H1 (cell line): ENCODE data around the gene MACIR. TPM values are rescaled to one million over a fixed set of nuclear protein-coding genes. Genes with fewer than 3 reads are reported as not detected.

Experiments used
- CTCF ChIA-PET: fragments of 300-600 bp; sonication (Branson Sonifier 250); formaldehyde crosslinking; loops from one replicate; lab custom pipeline; 2021; ENCODE audit not compliant: partially characterized antibody; lab: Charles Lee
- POLR2A ChIA-PET: fragments of 300-600 bp; sonication (Branson Sonifier 250); formaldehyde crosslinking; loops from one replicate; lab custom pipeline; 2021; ENCODE audit warnings: inconsistent platforms; ENCODE audit not compliant: partially characterized antibody; lab: Charles Lee
- DNase-seq, 2 experiments: peaks; one replicate each; pipeline versions ENCODE4 v3.0.0 to v3.0.0-alpha.2; 2010 to 2022; ENCODE audit warnings: low spot score in 2 of 2, low read depth in 1 of 2, mixed read lengths in 1 of 2
- FAIRE-seq: peaks from 2 replicates; lab custom pipeline; 2011; peaks lifted over from hg19 to GRCh38; lab: Jason Lieb, UNC
- H2AFZ ChIP-seq: 2 replicates; pipeline ENCODE4 v1.8.1; 2012; ENCODE audit warnings: low read length, inconsistent platforms
- H2AK5ac ChIP-seq: 2 replicates; pipeline ENCODE4 v1.6.1; 2013; ENCODE audit warnings: low read depth, low read length
- H2BK120ac ChIP-seq: replicated peaks from 2 replicates; pipeline ENCODE3; 2013; ENCODE audit warnings: low read depth, low read length, inconsistent platforms
- H2BK12ac ChIP-seq: 2 replicates; pipeline ENCODE4 v1.6.1; 2013; ENCODE audit warnings: low read depth, low read length
- H2BK15ac ChIP-seq: 2 replicates; pipeline ENCODE4 v1.6.1; 2013; ENCODE audit warnings: low read length
- H2BK20ac ChIP-seq: 2 replicates; pipeline ENCODE4 v1.6.1; 2013; ENCODE audit warnings: low read length
- H2BK5ac ChIP-seq: 2 replicates; pipeline ENCODE4 v1.6.1; 2013; ENCODE audit warnings: low read depth, low read length
- H3K14ac ChIP-seq: 2 replicates; pipeline ENCODE4 v1.6.1; 2013; ENCODE audit warnings: inconsistent platforms; ENCODE audit not compliant: insufficient read length
- H3K18ac ChIP-seq: 2 replicates; pipeline ENCODE4 v1.6.1; 2013; ENCODE audit warnings: low read length; ENCODE audit errors: extremely low read depth
- H3K23ac ChIP-seq: 2 replicates; pipeline ENCODE4 v1.6.1; 2013; ENCODE audit warnings: inconsistent platforms; ENCODE audit not compliant: insufficient read length
- H3K23me2 ChIP-seq: 2 replicates; pipeline ENCODE4 v1.6.1; 2013; ENCODE audit warnings: low read depth, low read length
- H3K27ac ChIP-seq: 2 replicates; pipeline ENCODE4 v1.6.1; 2011; ENCODE audit warnings: low read depth, low read length, inconsistent platforms
- H3K27me3 ChIP-seq, 4 experiments: replicated peaks in 1 of 4; 1 replicate in 1 of 4; 2 replicates in 3 of 4; pipeline versions ENCODE4 v1.6.1 to v1.8.1; 2011 to 2013; ENCODE audit warnings: low read length in 3 of 4, mild to moderate bottlenecking in 3 of 4, inconsistent platforms in 2 of 4, mixed read lengths in 2 of 4, moderate library complexity in 1 of 4; ENCODE audit not compliant: control insufficient read depth in 3 of 4, insufficient read depth in 3 of 4; ENCODE audit errors: extremely low read depth in 1 of 4
- H3K36me3 ChIP-seq, 4 experiments: 2 replicates each; pipeline versions ENCODE4 v1.6.1 to v1.8.1; 2011 to 2013; ENCODE audit warnings: mild to moderate bottlenecking in 4 of 4, low read length in 3 of 4, moderate library complexity in 2 of 4, control low read depth in 1 of 4, inconsistent platforms in 1 of 4; ENCODE audit not compliant: insufficient read depth in 4 of 4, control insufficient read depth in 2 of 4
- H3K4ac ChIP-seq: replicated peaks from 2 replicates; pipeline ENCODE3; 2013; ENCODE audit warnings: low read length, low read depth, mixed read lengths, inconsistent platforms; ENCODE audit not compliant: insufficient read length
- H3K4me1 ChIP-seq, 4 experiments: replicated peaks in 1 of 4; 1 replicate in 1 of 4; 2 replicates in 3 of 4; pipeline versions ENCODE4 v1.6.1 to v1.8.1; 2011 to 2013; ENCODE audit warnings: low read length in 3 of 4, inconsistent platforms in 2 of 4, mixed read lengths in 1 of 4; ENCODE audit not compliant: insufficient read depth in 4 of 4, control insufficient read depth in 3 of 4
- H3K4me2 ChIP-seq, 2 experiments: 2 replicates each; pipeline versions ENCODE4 v1.6.1 to v1.8.1; 2011 to 2013; ENCODE audit warnings: low read depth in 2 of 2, low read length in 2 of 2, control low read depth in 1 of 2, inconsistent platforms in 1 of 2, mild to moderate bottlenecking in 1 of 2; ENCODE audit not compliant: insufficient read depth in 1 of 2
- H3K4me3 ChIP-seq, 4 experiments: fragments of 200-600, 300-600 bp in 1 of 4; sonication (generic), shearing (Covaris generic), sonication (Bioruptor Twin) in 1 of 4; 2 replicates each; pipeline versions ENCODE4 v1.5.1 to v1.8.1; 2011 to 2016; ENCODE audit warnings: low read length in 4 of 4, low read depth in 3 of 4, control low read depth in 2 of 4, inconsistent platforms in 2 of 4, mild to moderate bottlenecking in 2 of 4, mixed read lengths in 1 of 4, moderate library complexity in 1 of 4; ENCODE audit not compliant: insufficient read depth in 2 of 4; ENCODE audit errors: extremely low read depth in 1 of 4
- H3K56ac ChIP-seq: replicated peaks from 2 replicates; pipeline ENCODE3; 2013; ENCODE audit warnings: low read depth, mild to moderate bottlenecking, mixed read lengths, low read length, inconsistent platforms; ENCODE audit not compliant: insufficient read length
- H3K79me1 ChIP-seq: 2 replicates; pipeline ENCODE4 v1.6.1; 2013; ENCODE audit warnings: low read depth, low read length, control low read depth
- H3K79me2 ChIP-seq, 2 experiments: 2 replicates each; pipeline versions ENCODE4 v1.6.1 to v1.8.1; 2012 to 2013; ENCODE audit warnings: low read length in 2 of 2, mild to moderate bottlenecking in 2 of 2, inconsistent platforms in 1 of 2; ENCODE audit not compliant: insufficient read depth in 2 of 2, control insufficient read depth in 1 of 2
- H3K9ac ChIP-seq, 4 experiments: replicated peaks in 1 of 4; 1 replicate in 1 of 4; 2 replicates in 3 of 4; pipeline versions ENCODE4 v1.6.1 to v1.8.1; 2011 to 2013; ENCODE audit warnings: low read depth in 3 of 4, low read length in 3 of 4, control low read depth in 2 of 4, mild to moderate bottlenecking in 2 of 4, moderate library complexity in 2 of 4, inconsistent platforms in 1 of 4; ENCODE audit errors: extremely low read depth in 1 of 4
- H3K9me3 ChIP-seq, 2 experiments: 2 replicates each; pipeline versions ENCODE4 v1.6.1 to v1.8.1; 2012 to 2013; ENCODE audit warnings: mild to moderate bottlenecking in 2 of 2, moderate library complexity in 2 of 2, control low read depth in 1 of 2, inconsistent platforms in 1 of 2, low read depth in 1 of 2, low read length in 1 of 2, mixed read lengths in 1 of 2; ENCODE audit not compliant: insufficient read depth in 2 of 2
- H4K20me1 ChIP-seq, 2 experiments: replicated peaks in 1 of 2; 2 replicates each; pipeline versions ENCODE3 to v1.8.1; 2011 to 2013; ENCODE audit warnings: inconsistent platforms in 2 of 2, low read length in 2 of 2, mild to moderate bottlenecking in 1 of 2; ENCODE audit not compliant: insufficient read depth in 2 of 2, control insufficient read depth in 1 of 2
- H4K5ac ChIP-seq: 2 replicates; pipeline ENCODE4 v1.6.1; 2013; ENCODE audit warnings: low read length, low read depth, mixed read lengths, inconsistent platforms; ENCODE audit not compliant: insufficient read length
- H4K8ac ChIP-seq: 2 replicates; pipeline ENCODE4 v1.8.0; 2013; ENCODE audit warnings: mild to moderate bottlenecking, moderate library complexity, low read length, inconsistent platforms; ENCODE audit not compliant: insufficient read depth; ENCODE audit errors: extremely low read depth
- H4K91ac ChIP-seq: replicated peaks from 2 replicates; pipeline ENCODE3; 2013; ENCODE audit warnings: low read length, mixed read lengths, inconsistent platforms; ENCODE audit not compliant: insufficient read length
- CTBP2 ChIP-seq: IDR thresholded peaks from 2 replicates; pipeline ENCODE4 v1.7.0; 2011; ENCODE audit warnings: borderline replicate concordance, mild to moderate bottlenecking, moderate library complexity, mixed read lengths, low read length; ENCODE audit not compliant: insufficient read depth, insufficient read length
- HDAC2 ChIP-seq, 2 experiments: fragments of 300-600 bp in 1 of 2; sonication (generic) in 1 of 2; IDR thresholded peaks; 2 replicates each; pipeline ENCODE4 v1.6.1; 2011 to 2012; ENCODE audit warnings: low read depth in 2 of 2, low read length in 2 of 2, mild to moderate bottlenecking in 2 of 2, moderate library complexity in 2 of 2, borderline replicate concordance in 1 of 2, inconsistent platforms in 1 of 2
- RFX5 ChIP-seq: IDR thresholded peaks from 2 replicates; pipeline ENCODE4 v1.6.1; 2011; ENCODE audit warnings: low read depth, low read length, improper control_type of control experiment, borderline replicate concordance
- SIN3A ChIP-seq, 2 experiments: IDR thresholded peaks in 1 of 2; conservative IDR thresholded peaks in 1 of 2; 2 replicates each; pipeline ENCODE4 v1.6.1; 2011 to 2012; ENCODE audit warnings: low read length in 2 of 2, improper control_type of control experiment in 1 of 2, low read depth in 1 of 2, mild to moderate bottlenecking in 1 of 2
- SP2 ChIP-seq: IDR thresholded peaks from 2 replicates; pipeline ENCODE4 v1.6.1; 2012; ENCODE audit warnings: mild to moderate bottlenecking, low read length, inconsistent platforms
- SUZ12 ChIP-seq: fragments of 200-600 bp; sonication (generic); IDR thresholded peaks from 2 replicates; pipeline ENCODE4 v1.6.1; 2012; ENCODE audit warnings: mild to moderate bottlenecking, inconsistent platforms, low read length, moderate library complexity, mixed read lengths
- WGBS, 2 experiments: shearing (Covaris generic) in 1 of 2; methylation state at CpG; one replicate each; pipeline versions ENCODE4 v1.1.6 to v1.1.7; 2013 to 2015; ENCODE audit warnings: low lambda C conversion rate in 2 of 2, mixed read lengths in 2 of 2, inconsistent platforms in 1 of 2, low coverage in 1 of 2, missing lambda C conversion rate in 1 of 2; ENCODE audit not compliant: insufficient replicate concordance in 2 of 2, insufficient coverage in 1 of 2, insufficient read length in 1 of 2; ENCODE audit errors: extremely low coverage in 1 of 2, missing lambda C conversion rate in 1 of 2; 5-methylcytosine and 5-hydroxymethylcytosine counted together
- polyA plus RNA-seq, 7 experiments: library from polyadenylated mRNA; depleted of rRNA in 3 of 7; stranded (reverse) in 5 of 7; unstranded in 2 of 7; fragments of >200 nt in 5 of 7; fragments of 200-250 nt in 2 of 7; gene quantifications; 1 replicate in 5 of 7; 2 replicates in 1 of 7; 4 replicates in 1 of 7; pipeline versions ENCODE4 v1.2.1 to v1.2.3, GENCODE V29; 2011 to 2013; ENCODE audit warnings: missing spikeins in 2 of 7, mixed read lengths in 2 of 7
- total RNA-seq: library from RNA; stranded (reverse); fragmentation: NEBNext Ultra II Directional; extraction: Animal tissue kit (Norgen Biotek cat#: 25700); gene quantifications from 2 replicates; pipeline ENCODE4 v1.2.1, GENCODE V29; 2021
- TF ChIP-seq, protein P1 (sequence below): IDR thresholded peaks from 2 replicates; pipeline ENCODE4 v1.6.1; 2012; ENCODE audit warnings: low read length, inconsistent platforms

MACIR gene
- total and polyA plus RNA-seq, 2 of the 8 experiments (the other 6 are each of a cell fraction or from before 2014, with no cell fraction given), result 8.0 to 19.2 TPM

DNA sequence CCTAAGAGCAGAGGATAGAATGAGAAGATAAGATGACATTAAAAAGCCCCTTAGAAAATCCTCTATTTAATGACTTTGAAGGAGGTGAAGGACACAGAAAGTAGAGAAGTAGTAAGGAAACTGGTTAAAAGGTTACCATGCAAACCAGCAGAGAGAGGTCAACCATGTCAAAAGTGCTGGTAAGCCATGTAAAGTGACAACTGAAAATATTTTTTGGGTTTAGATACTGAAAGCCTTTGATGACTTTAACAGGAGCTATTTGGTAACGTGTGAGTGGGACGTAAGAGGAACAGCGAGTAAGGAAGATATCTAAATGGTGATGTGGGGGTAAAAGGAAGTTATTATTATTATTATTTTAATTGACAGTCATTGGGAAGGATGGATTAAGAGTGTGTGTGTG, 56.9 kb downstream of the MACIR start:
- no peak overlapping the region for H2AK5ac ChIP-seq
- no peak overlapping the region for H2BK5ac ChIP-seq
- H3K23me2 ChIP-seq, result no peaks in the 10 kb centered on the region; the same call in 1 of the 2 replicates
- no peak overlapping the region for H3K9ac ChIP-seq
- H3K27me3 ChIP-seq, result no peaks in the 10 kb centered on the region
- POLR2A ChIA-PET, result no interaction called here
- H3K56ac ChIP-seq, result no peak overlapping the region
- H3K4me3 ChIP-seq, result no peak overlapping the region
- H2BK120ac ChIP-seq, result no peak overlapping the region
- DNase-seq (no peak), FAIRE-seq (no peak)
- H3K36me3 ChIP-seq, result no peaks in the 10 kb centered on the region
- H4K8ac ChIP-seq, result no peak overlapping the region
- no peaks in the 10 kb centered on the region for H3K79me2 ChIP-seq
- H3K9me3 ChIP-seq, result no peaks in the 10 kb centered on the region
- no peak overlapping the region for H3K18ac ChIP-seq
- no peak overlapping the region for H2AFZ ChIP-seq
- no peaks in the 10 kb centered on the region for H4K20me1 ChIP-seq
- H3K27ac ChIP-seq, result no peak overlapping the region
- no peak overlapping the region for H2BK12ac ChIP-seq
- no peak overlapping the region for H3K4ac ChIP-seq
- CTCF ChIA-PET, result no interaction called here
- H4K5ac ChIP-seq, result no peak overlapping the region
- no peak overlapping the region for H3K4me2 ChIP-seq
- no peak overlapping the region for H3K23ac ChIP-seq
- 94 to 100% methylated on average over 3 of the region's 3 CpGs for WGBS, 2 experiments
- no peak overlapping the region for H3K14ac ChIP-seq
- no peak overlapping the region for H2BK15ac ChIP-seq
- TF ChIP-seq, protein P1, sequence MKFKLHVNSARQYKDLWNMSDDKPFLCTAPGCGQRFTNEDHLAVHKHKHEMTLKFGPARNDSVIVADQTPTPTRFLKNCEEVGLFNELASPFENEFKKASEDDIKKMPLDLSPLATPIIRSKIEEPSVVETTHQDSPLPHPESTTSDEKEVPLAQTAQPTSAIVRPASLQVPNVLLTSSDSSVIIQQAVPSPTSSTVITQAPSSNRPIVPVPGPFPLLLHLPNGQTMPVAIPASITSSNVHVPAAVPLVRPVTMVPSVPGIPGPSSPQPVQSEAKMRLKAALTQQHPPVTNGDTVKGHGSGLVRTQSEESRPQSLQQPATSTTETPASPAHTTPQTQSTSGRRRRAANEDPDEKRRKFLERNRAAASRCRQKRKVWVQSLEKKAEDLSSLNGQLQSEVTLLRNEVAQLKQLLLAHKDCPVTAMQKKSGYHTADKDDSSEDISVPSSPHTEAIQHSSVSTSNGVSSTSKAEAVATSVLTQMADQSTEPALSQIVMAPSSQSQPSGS, result no peak
- TF ChIP-seq SIN3A (conservative IDR thresholded peaks at IDR 0.05 in 1 of 2, IDR thresholded peaks at IDR 0.05 in 1 of 2; ENCODE audit: low read depth in 1 of 2, low read length in 2 of 2) (no peak), SUZ12 (no peak), RFX5 (no peak), CTBP2 (no peak), HDAC2 (IDR thresholded peaks at IDR 0.05; ENCODE audit: borderline replicate concordance in 1 of 2, low read depth in 2 of 2, low read length in 2 of 2) (no peak), SP2 (no peak)
- H3K79me1 ChIP-seq, result no peaks in the 10 kb centered on the region
- H4K91ac ChIP-seq, result no peak overlapping the region
- no peak overlapping the region for H2BK20ac ChIP-seq
- H3K4me1 ChIP-seq, result no peaks in the 10 kb centered on the region
